Upper lobe of right lung (tissue), 1 donor: Measurements from ENCODE around the gene PSMB9. TPM values are rescaled to one million over a fixed set of nuclear protein-coding genes. Genes with fewer than 3 reads are reported as not detected.
A peak's percentile ranks its signal among the peaks of the same experiment; 100 is the strongest.

Source experiments
- ATAC-seq: fragments of 200-7000 bp; cut with Tn5 transposase; one replicate; pipeline ENCODE4 v1.9.1; 2020; ENCODE audit warnings: mild to moderate bottlenecking, moderate library complexity
- DNase-seq: peaks from one replicate; pipeline ENCODE4 v3.0.0-alpha.2; 2020
- H3K27ac ChIP-seq: fragments of 200-600 bp; one replicate; pipeline ENCODE4 v1.8.0; 2022
- H3K27me3 ChIP-seq: fragments of 200-600 bp; one replicate; pipeline ENCODE4 v1.8.0; 2022; ENCODE audit warnings: mild to moderate bottlenecking
- H3K36me3 ChIP-seq: fragments of 200-600 bp; one replicate; pipeline ENCODE4 v1.8.0; 2022
- H3K4me1 ChIP-seq: fragments of 200-600 bp; one replicate; pipeline ENCODE4 v1.8.0; 2022
- H3K4me3 ChIP-seq: fragments of 200-600 bp; one replicate; pipeline ENCODE4 v1.8.0; 2022; ENCODE audit warnings: mild to moderate bottlenecking
- H3K9me3 ChIP-seq: fragments of 200-600 bp; one replicate; pipeline ENCODE4 v1.8.0; 2022
- intact Hi-C: fragments of 100-400 bp; cut with DNase I; formaldehyde crosslinking; loops from one replicate; pipeline ENCODE4 v1.11.0; 2022
- total RNA-seq: library from RNA; stranded (reverse); fragmentation: NEBNext Ultra II Directional; extraction: Animal tissue kit (Norgen Biotek cat#: 25700); gene quantifications from one replicate; pipeline ENCODE4 v1.2.1, GENCODE V29; 2021
- TF ChIP-seq, protein P1 (sequence below): fragments of 200-600 bp; IDR thresholded peaks from one replicate; pipeline ENCODE4 v1.8.0; 2022; ENCODE audit warnings: antibody characterized with exemption
- donor health status: DM: no; HTN: yes; CAD: no; lungs with severe emphysema.

The PSMB9 gene
- total RNA-seq, 1 donor from 2014 or later = 47.2 TPM

DNA sequence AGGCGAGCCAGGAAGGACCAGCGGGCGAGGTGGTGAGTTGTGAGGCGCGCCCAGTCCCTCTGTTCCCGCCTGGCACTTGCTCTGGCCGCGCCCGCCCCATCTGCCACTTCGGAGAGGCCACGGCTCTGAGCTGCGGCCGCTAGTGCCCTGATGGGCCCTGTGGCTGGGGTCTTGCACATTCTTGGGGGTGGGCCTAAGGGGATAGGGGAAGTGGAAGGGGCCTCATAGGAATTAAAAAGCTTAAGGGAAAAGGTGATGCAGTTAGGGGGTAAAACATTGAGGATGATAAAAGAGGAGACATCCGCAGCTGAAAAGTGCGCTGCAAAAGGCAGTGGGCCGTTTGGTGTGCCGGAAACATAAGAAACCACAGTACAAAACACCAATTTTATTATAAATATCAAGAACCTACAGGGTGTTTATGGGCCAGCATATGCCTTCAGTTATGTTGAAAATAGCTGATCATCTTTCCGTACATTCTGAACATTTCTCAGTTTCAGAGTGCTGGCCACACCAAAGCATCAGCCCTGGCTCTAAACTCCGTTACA, 9.1 kb upstream of the PSMB9 start:
- intact Hi-C loops = no loop called here
- TF ChIP-seq, protein P1, sequence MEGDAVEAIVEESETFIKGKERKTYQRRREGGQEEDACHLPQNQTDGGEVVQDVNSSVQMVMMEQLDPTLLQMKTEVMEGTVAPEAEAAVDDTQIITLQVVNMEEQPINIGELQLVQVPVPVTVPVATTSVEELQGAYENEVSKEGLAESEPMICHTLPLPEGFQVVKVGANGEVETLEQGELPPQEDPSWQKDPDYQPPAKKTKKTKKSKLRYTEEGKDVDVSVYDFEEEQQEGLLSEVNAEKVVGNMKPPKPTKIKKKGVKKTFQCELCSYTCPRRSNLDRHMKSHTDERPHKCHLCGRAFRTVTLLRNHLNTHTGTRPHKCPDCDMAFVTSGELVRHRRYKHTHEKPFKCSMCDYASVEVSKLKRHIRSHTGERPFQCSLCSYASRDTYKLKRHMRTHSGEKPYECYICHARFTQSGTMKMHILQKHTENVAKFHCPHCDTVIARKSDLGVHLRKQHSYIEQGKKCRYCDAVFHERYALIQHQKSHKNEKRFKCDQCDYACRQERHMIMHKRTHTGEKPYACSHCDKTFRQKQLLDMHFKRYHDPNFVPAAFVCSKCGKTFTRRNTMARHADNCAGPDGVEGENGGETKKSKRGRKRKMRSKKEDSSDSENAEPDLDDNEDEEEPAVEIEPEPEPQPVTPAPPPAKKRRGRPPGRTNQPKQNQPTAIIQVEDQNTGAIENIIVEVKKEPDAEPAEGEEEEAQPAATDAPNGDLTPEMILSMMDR = no peak
- peak overlapping the region; percentile 94 for H3K4me3 ChIP-seq
- no peaks in the 10 kb centered on the region for H3K9me3 ChIP-seq
- ATAC-seq = no peak
- no peak for DNase-seq
- peak overlapping the region; percentile 98 for H3K27ac ChIP-seq
- peaks cover 70% of the 10 kb centered on the region for H3K36me3 ChIP-seq
- no peaks in the 10 kb centered on the region for H3K27me3 ChIP-seq
- peaks cover 39% of the 10 kb centered on the region for H3K4me1 ChIP-seq

GRCh38 chr6:32845384-32845884, 8.6 kb upstream of the PSMB9 start:
- no peaks in the 10 kb centered on the region for H3K27me3 ChIP-seq
- H3K27ac ChIP-seq = peak overlapping the region; percentile 98
- peaks cover 71% of the 10 kb centered on the region for H3K36me3 ChIP-seq
- TF ChIP-seq, protein P1 = no peak
- intact Hi-C loops = no loop called here
- peaks cover 39% of the 10 kb centered on the region for H3K4me1 ChIP-seq
- DNase-seq = no peak
- ATAC-seq = peak; percentile 10
- no peaks in the 10 kb centered on the region for H3K9me3 ChIP-seq
- H3K4me3 ChIP-seq = peak overlapping the region; percentile 94

DNA sequence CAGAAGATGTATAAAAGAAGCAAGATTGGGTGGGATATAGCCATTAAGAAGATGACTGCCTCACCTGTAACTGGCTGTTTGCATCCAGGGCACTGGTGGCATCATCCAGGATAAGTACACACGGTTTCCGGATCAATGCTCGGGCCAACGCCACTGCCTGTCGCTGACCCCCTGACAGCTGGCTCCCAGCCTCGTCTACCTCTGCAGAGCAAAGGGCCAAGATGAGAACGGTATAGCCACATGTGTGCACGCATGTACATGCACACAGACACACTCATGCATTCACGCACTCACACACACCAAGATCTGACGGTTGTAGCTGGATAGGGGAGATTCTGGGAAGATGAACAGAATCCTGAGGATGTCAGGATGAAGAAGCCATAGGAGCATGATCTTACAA, 7.0 kb upstream of the PSMB9 start:
- Histone ChIP-seq H3K4me1 (peaks cover 54% of the 10 kb centered on the region), H3K27me3 (no peaks in the 10 kb centered on the region), H3K36me3 (peaks cover 67% of the 10 kb centered on the region), H3K27ac (no peak overlapping the region), H3K9me3 (no peaks in the 10 kb centered on the region), H3K4me3 (no peak overlapping the region)
- intact Hi-C loops = no loop called here
- no peak for ATAC-seq
- TF ChIP-seq, protein P1 = no peak
- DNase-seq = no peak

DNA sequence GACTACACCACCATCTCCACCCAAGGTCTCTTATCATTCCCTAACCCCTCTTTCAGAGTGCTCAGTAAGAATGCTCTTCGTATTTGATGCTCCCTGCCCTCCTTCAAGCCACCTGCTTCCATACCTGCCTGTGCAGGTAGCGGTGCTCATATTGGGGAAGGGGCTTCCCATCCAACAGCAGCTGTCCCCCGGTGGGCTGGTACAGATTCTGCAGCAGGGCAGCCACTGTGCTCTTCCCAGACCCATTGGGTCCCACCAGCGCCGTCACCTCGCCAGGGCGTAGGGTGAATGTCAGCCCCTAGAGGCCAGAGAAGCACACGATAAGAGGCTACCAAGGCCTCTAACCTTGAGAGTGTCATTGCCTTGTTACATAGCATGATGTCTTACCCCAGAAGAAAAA, 6.2 kb upstream of the PSMB9 start:
- TF ChIP-seq, protein P1 = no peak
- Histone ChIP-seq H3K36me3 (peaks cover 60% of the 10 kb centered on the region), H3K9me3 (no peaks in the 10 kb centered on the region), H3K4me1 (peaks cover 50% of the 10 kb centered on the region), H3K27me3 (no peaks in the 10 kb centered on the region), H3K27ac (no peak overlapping the region), H3K4me3 (no peak overlapping the region)
- intact Hi-C loops = no loop called here
- no peak for DNase-seq
- no peak for ATAC-seq

DNA sequence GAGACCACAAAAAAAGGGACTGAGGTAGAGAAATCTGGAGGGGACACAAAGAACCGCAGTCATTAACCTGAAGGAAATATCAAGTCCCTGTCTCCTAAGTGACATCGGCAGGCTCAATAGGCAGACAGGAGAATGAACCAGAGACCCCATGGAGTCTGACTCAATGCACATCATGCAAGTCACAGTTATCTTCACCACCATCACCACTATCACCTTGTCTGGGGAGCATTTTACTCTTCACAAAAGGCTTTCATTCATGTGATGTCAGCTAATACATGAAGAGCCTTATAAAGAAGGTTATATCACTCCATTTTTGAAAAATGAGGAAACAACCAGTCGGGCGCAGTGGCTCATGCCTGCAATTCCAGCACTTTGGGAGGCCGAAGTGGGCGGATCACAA, 4.9 kb upstream of the PSMB9 start:
- no peak for DNase-seq
- Histone ChIP-seq H3K27me3 (no peaks in the 10 kb centered on the region), H3K9me3 (no peaks in the 10 kb centered on the region), H3K4me1 (peaks cover 45% of the 10 kb centered on the region), H3K36me3 (peaks cover 60% of the 10 kb centered on the region), H3K4me3 (no peak overlapping the region), H3K27ac (no peak overlapping the region)
- ATAC-seq = no peak
- intact Hi-C loops = no loop called here
- TF ChIP-seq, protein P1 = no peak

DNA sequence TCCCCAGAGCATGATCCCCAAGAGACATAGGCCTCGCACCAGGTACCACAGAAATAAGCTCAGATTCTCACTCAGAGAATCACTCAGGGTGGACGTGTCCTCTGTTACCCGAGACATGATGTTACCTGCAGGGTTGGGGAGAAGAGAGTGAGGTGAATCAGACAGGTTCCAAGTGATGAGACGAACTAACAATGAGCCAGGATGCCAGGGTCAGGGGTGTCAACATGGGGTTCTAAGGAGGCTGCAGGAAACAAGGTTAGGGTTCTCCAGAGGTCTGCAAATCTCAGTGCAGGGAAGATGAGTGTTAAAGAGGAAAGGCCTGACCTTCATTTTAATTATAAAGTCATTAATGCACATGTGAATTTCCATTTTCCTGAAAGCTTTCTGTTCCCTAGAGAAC, 3.0 kb upstream of the PSMB9 start:
- H3K27me3 ChIP-seq = no peaks in the 10 kb centered on the region
- no peak for DNase-seq
- TF ChIP-seq, protein P1 = no peak
- ATAC-seq = no peak
- peaks cover 36% of the 10 kb centered on the region for H3K4me1 ChIP-seq
- intact Hi-C loops = no loop called here
- H3K4me3 ChIP-seq = peak overlapping the region; percentile 11
- peaks cover 56% of the 10 kb centered on the region for H3K36me3 ChIP-seq
- no peaks in the 10 kb centered on the region for H3K9me3 ChIP-seq
- H3K27ac ChIP-seq = no peak overlapping the region
